Adipose tissue (tissue), 3 donors: Measurements from ENCODE around the gene ALAD. TPM values are rescaled to one million over a fixed set of nuclear protein-coding genes. Genes with fewer than 3 reads are reported as not detected.

Experiments
- polyA plus RNA-seq, 3 donors: library from polyadenylated mRNA; stranded (reverse); fragments of 200-250 nt; gene quantifications; one replicate each; pipeline ENCODE4 v1.2.3, GENCODE V29; 2013
- donor health status: healthy with polysubstance abuse.
- donor health status: Bipolar disorder and iron deficiency.
- donor health status: healthy.

The ALAD gene
- polyA plus RNA-seq, 3 donors = 32.5 to 56.7 (median 40.1) TPM

Other genes with a start within 250 kb of the ALAD start
- 10 to 100 TPM in 2 of 3 donors, 1 to 10 TPM in 1; 7.9 to 13.9 (median 12.9) TPM for gene FKBP15, start 180.0 kb downstream of the ALAD start, polyA plus RNA-seq
- 10 to 100 TPM in 1 of 3 donors, 1 to 10 TPM in 2; 6.4 to 13.7 (median 8.0) TPM for gene SLC31A1, start 179.7 kb downstream of the ALAD start, polyA plus RNA-seq
- 100 to 1,000 TPM in 1 of 3 donors, 10 to 100 TPM in 2; 17.4 to 105 (median 31.6) TPM for gene CDC26, start 125.7 kb downstream of the ALAD start, polyA plus RNA-seq
- 10 to 100 TPM in 2 of 3 donors, 1 to 10 TPM in 1; 9.2 to 15.1 (median 13.9) TPM for gene PRPF4, start 125.6 kb downstream of the ALAD start, polyA plus RNA-seq
- under 1 TPM in 1 of 3 donors, not detected in 2; 0.25 TPM for gene RNF183, start 97.9 kb downstream of the ALAD start, polyA plus RNA-seq
- gene WDR31, start 61.0 kb downstream of the ALAD start, polyA plus RNA-seq = 1 to 10 TPM; 1.1 to 1.5 (median 1.3) TPM
- gene BSPRY, start 51.7 kb downstream of the ALAD start, polyA plus RNA-seq = 10 to 100 TPM in 1 of 3 donors, 1 to 10 TPM in 1, not detected in 1; 2.6 to 25.1 TPM
- 10 to 100 TPM in 2 of 3 donors, 1 to 10 TPM in 1; 8.1 to 30.5 (median 24.1) TPM for gene HDHD3, start 24.3 kb downstream of the ALAD start, polyA plus RNA-seq
- 10 to 100 TPM; 23.3 to 33.0 (median 24.7) TPM for gene POLE3, start 9.4 kb upstream of the ALAD start, polyA plus RNA-seq
- under 1 TPM; 0.24 to 0.45 (median 0.42) TPM for gene C9orf43, start 9.5 kb upstream of the ALAD start, polyA plus RNA-seq
- gene RGS3, start 62.4 kb upstream of the ALAD start, polyA plus RNA-seq = 10 to 100 TPM; 20.8 to 77.2 (median 56.6) TPM